GM21528 (cell line): ENCODE measurements around the gene PDE4D.

Experiments
- ATAC-seq: cut with Tn5 transposase; IDR thresholded peaks from one replicate; pipeline ENCODE4 v1.9.1; 2021; ENCODE audit warnings: mild to moderate bottlenecking, moderate library complexity; ENCODE audit not compliant: unreplicated experiment, low FRiP score

The PDE4D gene

GRCh38 chr5:59109383-59109782, 784.1 kb downstream of the PDE4D start:
- ATAC-seq = no peak

GRCh38 chr5:59107692-59108091, 785.8 kb downstream of the PDE4D start:
- ATAC-seq = no peak

GRCh38 chr5:59104400-59105127, 789.0 kb downstream of the PDE4D start:
- no peak for ATAC-seq

GRCh38 chr5:59103303-59103702, 790.2 kb downstream of the PDE4D start:
- no peak for ATAC-seq

GRCh38 chr5:59102437-59102836, 791.1 kb downstream of the PDE4D start:
- ATAC-seq = no peak

GRCh38 chr5:59100875-59101274, 792.7 kb downstream of the PDE4D start:
- no peak for ATAC-seq

- no peak for ATAC-seq
These were observed 793.6 kb downstream of the PDE4D start for GRCh38 chr5:59099995-59100345.

- no peak for ATAC-seq
These were observed 794.1 kb downstream of the PDE4D start for GRCh38 chr5:59099270-59099994.

- no peak for ATAC-seq
These were observed 794.8 kb downstream of the PDE4D start for GRCh38 chr5:59098743-59099142.

- ATAC-seq = no peak
These were observed 795.8 kb downstream of the PDE4D start for GRCh38 chr5:59097712-59098111.

GRCh38 chr5:59097116-59097515, 796.4 kb downstream of the PDE4D start:
- no peak for ATAC-seq

- no peak for ATAC-seq
These were observed 798.0 kb downstream of the PDE4D start for GRCh38 chr5:59095480-59095879.

GRCh38 chr5:59094864-59095263, 798.7 kb downstream of the PDE4D start:
- no peak for ATAC-seq

GRCh38 chr5:59093329-59093728, 800.2 kb downstream of the PDE4D start:
- ATAC-seq = no peak

GRCh38 chr5:59092758-59093157, 800.8 kb downstream of the PDE4D start:
- ATAC-seq = no peak

- ATAC-seq = no peak
These were observed 801.6 kb downstream of the PDE4D start for GRCh38 chr5:59091965-59092364.

- ATAC-seq = no peak
These were observed 803.2 kb downstream of the PDE4D start for GRCh38 chr5:59090323-59090722.

GRCh38 chr5:59089767-59090166, 803.8 kb downstream of the PDE4D start:
- ATAC-seq = no peak

GRCh38 chr5:59088546-59088945, 805.0 kb downstream of the PDE4D start:
- ATAC-seq = no peak

GRCh38 chr5:59086024-59086423, 807.5 kb downstream of the PDE4D start:
- ATAC-seq = no peak

GRCh38 chr5:59081693-59082092, 811.8 kb downstream of the PDE4D start:
- ATAC-seq = no peak
